DOHH2 (cell line): ENCODE measurements around the gene SHANK2.

Experiments used
- CTCF ChIP-seq: fragments of 200-600 bp; sonication (generic); IDR thresholded peaks from one replicate; pipeline ENCODE4 v1.5.1; 2014; ENCODE audit warnings: antibody characterized with exemption, mild to moderate bottlenecking, low read depth, low read length; ENCODE audit not compliant: poor library complexity, severe bottlenecking
- EZH2phosphoT487 ChIP-seq: fragments of 200-600 bp; sonication (generic); IDR thresholded peaks from 2 replicates; pipeline ENCODE4 v1.6.1; 2017; ENCODE audit warnings: borderline replicate concordance, mild to moderate bottlenecking, antibody characterized with exemption, low read length, moderate library complexity, mixed read lengths

GRCh38 chr11:71238941-71239340, 13.4 kb downstream of the SHANK2 start:
- TF ChIP-seq CTCF (no peak), EZH2phosphoT487 (no peak)
